HT-29 (cell line): ENCODE results near the gene BCAP29. TPM values are rescaled to one million over a fixed set of nuclear protein-coding genes. Genes with fewer than 3 reads are reported as not detected.
A peak's percentile ranks its signal among the peaks of the same experiment; 100 is the strongest.
"Not testable (repeated sequence)": the region's sequence is repeated elsewhere in the genome, so short reads cannot be mapped to it uniquely, and the experiment has no call there.

Experiments
- DNase-seq: peaks from one replicate; pipeline ENCODE4 v3.0.0-alpha.2; 2015; ENCODE audit warnings: low spot score
- total RNA-seq: library from RNA; depleted of rRNA; stranded (reverse); fragments of >200 nt; shearing (Covaris generic); gene quantifications from 2 replicates; pipeline ENCODE4 v1.2.3, GENCODE V29; 2014; rRNA removed

The BCAP29 gene
- 8.6 and 13.9 TPM in 2 replicates for total RNA-seq

DNA sequence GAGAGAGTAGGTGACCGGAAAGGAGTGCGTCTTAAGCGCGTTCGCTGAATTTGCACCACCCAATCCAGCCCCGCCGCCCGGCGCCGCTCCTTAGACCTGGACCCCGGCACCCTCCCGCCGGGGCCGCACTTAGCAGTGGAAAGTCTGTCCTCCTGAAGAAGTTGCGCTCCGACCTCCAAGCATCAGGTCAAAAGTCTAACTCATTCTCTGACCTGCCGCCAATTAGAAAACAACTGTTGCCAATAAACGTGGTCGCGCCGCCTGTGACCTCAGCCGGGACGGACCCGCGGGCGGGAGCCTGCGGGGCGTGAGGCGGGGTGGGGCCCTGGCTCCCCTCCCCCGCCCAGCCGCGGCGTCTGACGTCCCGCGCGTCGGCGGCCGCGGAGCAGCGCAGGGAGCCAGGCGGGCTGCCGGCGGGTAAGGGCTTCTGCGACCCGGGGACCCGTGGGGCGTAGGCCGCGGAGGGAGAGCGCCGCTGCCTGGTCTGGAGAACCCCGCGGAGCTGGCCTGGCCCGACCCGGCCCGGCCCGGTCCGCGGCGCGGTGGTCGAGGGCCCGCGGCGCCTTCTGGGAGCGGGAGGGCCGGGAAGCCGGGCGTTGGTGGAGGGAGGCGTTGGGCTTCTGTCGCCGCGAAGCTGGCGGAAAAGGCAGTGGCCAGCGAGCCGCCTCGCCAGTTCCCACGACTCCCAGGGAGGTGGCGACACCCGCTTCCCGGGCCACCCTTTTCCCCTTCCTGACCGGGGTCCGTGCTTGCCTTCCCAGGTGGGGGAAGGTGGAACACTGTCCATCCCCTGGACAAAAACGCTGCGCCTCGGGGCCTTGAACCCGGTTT is at the start of gene BCAP29:
Gene BCAP29 (plus strand): TSS at position 362 of the 831 bp plus-strand sequence. CDS start 527 bp downstream, outside the sequence.
- peak; percentile 90 for DNase-seq

GRCh38 chr7:107530751-107531150 is 49.3 kb upstream of the BCAP29 start:
- DNase-seq: no peak

DNA sequence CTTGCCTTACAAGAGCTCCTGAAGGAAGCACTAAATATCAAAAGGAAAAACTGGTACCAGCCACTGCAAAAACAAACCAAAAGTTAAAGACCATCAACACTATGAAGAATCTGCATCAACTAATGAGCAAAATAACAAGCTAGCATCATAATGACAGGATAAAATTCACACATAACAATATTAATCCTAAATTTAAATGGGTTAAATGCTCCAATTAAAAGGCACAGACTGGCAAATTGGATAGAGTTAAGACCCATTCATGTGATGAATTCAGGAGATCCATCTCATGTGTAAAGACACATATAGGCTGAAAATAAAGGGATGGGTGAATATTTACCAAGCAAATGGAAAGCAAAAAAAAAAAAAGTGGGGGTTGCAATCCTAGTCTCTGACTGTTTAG is 45.9 kb upstream of the BCAP29 start:
- DNase-seq: no peak

DNA sequence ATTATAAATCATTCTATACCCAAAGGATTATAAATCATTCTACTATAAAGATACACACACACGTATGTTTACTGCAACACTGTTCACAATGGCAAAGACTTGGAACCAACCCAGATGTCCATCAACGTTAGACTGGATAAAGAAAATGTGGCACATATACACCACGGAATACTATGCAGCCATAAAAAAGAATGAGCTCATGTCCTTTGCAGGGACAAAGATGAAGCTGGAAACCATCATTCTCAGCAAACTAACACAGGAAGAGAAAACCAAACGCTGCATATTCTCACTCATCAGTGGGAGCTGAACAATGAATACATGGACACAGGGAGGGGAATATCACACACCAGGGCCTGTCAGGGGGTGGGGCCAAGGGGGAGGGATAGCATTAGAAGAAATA is 42.8 kb upstream of the BCAP29 start:
- DNase-seq: not testable (repeated sequence)

- no peak for DNase-seq
These were observed 42.0 kb upstream of the BCAP29 start for GRCh38 chr7:107538001-107538400.

DNA sequence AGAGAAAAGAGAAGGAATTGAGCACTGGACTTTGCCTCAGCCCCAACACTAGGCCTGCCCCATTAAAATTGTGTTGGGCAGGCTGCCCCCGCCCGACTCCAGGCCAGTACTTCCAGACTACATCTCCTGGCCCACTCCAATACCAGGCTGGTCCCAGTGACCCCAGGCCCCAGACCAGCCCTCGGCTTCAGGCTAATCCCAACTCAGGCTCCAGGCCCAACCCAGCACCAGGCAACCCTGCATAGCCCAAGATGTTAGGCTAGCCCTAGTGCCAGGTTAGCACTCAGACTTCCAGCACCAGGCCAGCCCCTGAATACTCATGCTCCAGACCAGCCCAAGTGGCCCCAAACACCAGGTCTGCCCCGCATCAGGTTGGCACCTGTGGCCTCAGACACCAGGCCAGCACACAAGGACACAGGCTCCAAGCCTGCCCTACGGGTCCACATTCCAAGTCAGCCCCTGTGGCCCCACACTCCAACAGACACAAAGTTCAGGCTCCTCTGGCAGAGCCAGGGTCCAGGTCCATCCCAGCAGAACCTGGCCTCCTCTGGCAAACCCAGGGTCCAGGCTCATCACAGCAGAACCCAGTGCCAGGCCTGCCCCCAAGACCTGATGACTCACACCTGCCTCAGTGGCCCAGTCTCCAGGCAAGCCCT is 36.6 kb upstream of the BCAP29 start:
- no peak for DNase-seq

DNA sequence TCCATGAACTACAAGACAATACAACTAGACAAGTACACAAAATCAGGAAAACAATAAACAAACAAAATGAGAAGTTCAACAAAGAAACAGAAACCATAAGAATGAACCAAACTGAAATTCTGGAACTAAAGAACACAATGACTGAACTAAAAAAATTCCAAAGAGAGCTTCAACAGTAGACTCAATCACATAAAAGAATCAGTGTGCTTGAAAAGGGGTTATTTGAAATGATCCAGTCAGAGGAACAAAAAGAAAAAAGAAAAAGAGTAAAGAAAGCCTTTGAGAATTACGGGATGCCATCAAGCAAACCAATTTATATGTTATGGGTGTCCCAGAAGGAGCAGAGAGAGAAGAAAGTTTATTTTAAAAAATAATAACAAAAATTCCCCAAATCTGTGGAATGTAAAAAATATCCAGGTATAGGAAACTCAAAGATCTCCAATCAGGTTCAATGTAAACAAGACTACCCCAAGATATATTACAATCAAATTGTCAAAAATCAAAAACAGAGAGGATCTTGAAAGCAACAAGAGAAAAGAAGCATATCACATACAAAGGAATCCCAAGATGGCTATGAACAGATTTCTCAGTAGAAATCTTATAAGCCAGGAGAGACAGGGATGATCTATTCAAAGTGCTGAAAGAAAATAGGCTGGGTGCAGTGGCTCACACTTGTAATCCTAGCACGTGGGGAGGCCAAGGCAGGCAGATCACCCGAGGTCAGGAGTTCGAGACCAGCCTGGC is 35.0 kb upstream of the BCAP29 start:
- DNase-seq: no peak

DNA sequence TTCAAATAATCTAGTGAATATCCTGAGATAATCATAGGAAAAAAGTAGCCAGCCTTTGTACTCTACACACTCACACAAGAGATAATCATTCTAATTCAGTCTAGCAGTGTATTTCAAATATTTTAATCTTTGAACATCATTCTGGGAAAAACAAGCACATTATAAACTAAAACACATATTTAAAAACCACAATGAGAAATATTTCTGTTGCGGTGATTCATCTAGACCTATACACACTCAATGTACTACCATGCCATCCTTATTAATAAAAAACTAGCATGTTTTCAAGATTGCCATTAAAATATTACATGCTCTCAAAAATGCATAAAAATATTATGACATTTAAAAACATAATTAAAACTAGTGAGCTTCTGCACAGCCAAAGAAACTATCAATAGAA is 28.1 kb upstream of the BCAP29 start:
- no peak for DNase-seq

DNA sequence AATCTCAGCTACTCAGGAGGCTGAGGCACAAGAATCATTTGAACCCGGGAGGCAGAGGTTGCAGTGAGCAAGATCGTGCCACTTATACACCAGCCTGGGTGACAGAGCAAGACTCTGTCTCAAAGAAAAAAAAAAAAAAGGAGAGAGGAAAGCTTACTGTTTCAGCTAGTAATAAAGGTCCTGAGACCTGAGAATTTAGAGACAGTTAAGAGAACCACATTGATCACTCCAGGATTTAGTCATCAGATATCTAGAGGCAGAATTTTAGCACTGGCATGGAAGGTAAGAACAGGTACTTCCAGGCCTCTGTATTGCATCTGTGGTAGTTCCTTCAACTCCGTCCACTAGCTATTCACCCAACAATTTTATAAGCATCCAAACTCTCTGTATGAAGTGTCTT is 24.2 kb upstream of the BCAP29 start:
- DNase-seq: no peak

GRCh38 chr7:107559864-107560263 is 20.2 kb upstream of the BCAP29 start:
- DNase-seq: no peak

DNA sequence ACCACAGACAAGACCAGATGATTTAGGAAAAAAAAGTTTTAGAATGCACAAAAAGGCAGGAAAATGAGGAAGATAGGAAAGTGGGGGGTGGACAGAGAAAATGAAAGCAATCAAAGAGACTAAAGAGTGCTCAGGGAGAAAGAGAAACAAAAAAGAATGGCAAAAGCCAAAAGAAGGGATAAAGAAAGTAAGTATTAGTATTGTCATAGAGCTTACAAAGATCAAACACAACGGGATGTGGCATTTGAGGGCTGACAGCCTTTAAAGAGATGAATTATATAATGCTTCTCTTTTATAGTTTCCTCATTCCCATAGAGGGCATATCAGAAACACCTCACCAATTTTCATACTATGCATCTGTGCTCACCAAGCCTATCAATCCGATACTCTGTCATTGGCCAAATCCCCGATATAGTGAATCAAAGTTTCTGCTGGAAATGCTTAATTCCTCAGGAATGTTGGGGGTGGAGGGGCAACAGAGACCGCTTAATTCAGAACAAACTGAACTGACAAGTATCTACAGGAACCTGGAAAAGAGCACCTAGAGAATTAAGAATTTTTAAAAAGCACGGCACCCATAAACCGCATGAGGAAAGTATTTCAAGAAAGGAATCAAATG is 19.0 kb upstream of the BCAP29 start:
- peak; percentile 35 for DNase-seq

- DNase-seq: no peak
These were observed 16.8 kb upstream of the BCAP29 start for GRCh38 chr7:107563081-107563774.

- peak; percentile 95 for DNase-seq
These were observed 16.1 kb upstream of the BCAP29 start, which contains the start of the genes COG5 and DUS4L for GRCh38 chr7:107563775-107564552. TSS of gene COG5 (minus strand) at chr7:107563920. CDS start at chr7:107563896, 24 bp downstream. TSS of gene DUS4L (plus strand) at chr7:107563971. CDS start at chr7:107567071, 3,100 bp downstream.

GRCh38 chr7:107564553-107565298 is 15.3 kb upstream of the BCAP29 start:
- DNase-seq: no peak

DNA sequence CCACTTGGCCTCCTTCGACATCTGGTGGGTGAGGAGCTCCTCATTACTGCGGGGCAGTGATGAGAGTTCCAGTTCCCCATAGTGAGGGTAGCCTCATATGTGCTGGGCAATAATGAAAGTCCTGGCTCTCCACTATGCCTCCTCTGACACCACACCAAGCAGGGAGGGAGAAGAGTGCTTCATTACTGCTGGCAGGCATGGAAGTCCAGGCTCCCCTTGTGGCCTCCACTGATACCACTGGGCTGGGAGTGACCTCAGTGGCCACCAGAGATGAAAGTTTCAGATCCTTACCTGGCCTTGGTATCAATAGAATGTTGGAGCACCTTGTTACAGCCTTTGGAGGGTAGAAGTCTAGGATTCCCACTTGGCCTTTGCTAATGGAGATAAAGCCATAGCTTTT is 9.7 kb upstream of the BCAP29 start:
- DNase-seq: no peak

- DNase-seq: no peak
These were observed 6.5 kb upstream of the BCAP29 start for GRCh38 chr7:107573537-107573936.

DNA sequence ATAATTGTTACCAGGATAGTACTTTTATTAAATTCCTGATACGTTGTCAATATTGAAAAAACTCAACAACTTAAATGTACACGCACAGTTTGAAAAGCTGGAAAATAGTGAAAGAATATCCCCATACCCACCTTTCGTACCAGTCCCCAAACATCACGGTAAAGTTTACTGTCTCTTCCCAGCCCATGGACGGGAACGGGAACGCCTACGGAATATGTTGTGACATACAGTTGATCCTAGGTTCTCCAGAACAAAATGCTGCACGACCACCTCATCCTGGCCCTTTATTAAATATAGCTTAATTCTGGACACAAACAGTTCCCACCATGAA is 527 bp upstream of the BCAP29 start:
- no peak for DNase-seq

GRCh38 chr7:107580716-107581383 is 804 bp downstream of the BCAP29 start:
- peak; percentile 31 for DNase-seq
